Prostate gland (tissue), 2 donors: ENCODE results near the gene TBC1D21. TPM values are rescaled to one million over a fixed set of nuclear protein-coding genes. Genes with fewer than 3 reads are reported as not detected.

Experiments
- DNase-seq: peaks from one replicate; pipeline ENCODE4 v3.0.0-alpha.2; 2019; ENCODE audit warnings: low spot score
- H3K27ac ChIP-seq, 2 donors: fragments of 200-600 bp; sonication (generic); 2 replicates each; pipeline ENCODE4 v1.5.1; 2017 to 2019
- H3K27me3 ChIP-seq: fragments of 200-600 bp; sonication (generic); replicated peaks from 2 replicates; pipeline ENCODE4 v1.5.1; 2019; ENCODE audit not compliant: insufficient read depth
- H3K36me3 ChIP-seq, 2 donors: fragments of 200-600 bp; sonication (generic); 1 replicate in 1 of 2; 2 replicates in 1 of 2; pipeline versions ENCODE4 v1.5.1 to v1.8.1; 2017 to 2019
- H3K4me1 ChIP-seq: fragments of 200-600 bp; sonication (generic); replicated peaks from 2 replicates; pipeline ENCODE4 v1.5.1; 2019
- H3K4me3 ChIP-seq, 2 donors: fragments of 200-600 bp; sonication (generic); 2 replicates each; pipeline ENCODE4 v1.5.1; 2017 to 2019
- H3K9me3 ChIP-seq: fragments of 200-600 bp; sonication (generic); 2 replicates; pipeline ENCODE4 v1.5.1; 2017
- CTCF ChIP-seq, 4 experiments: fragments of 200-600 bp in 2 of 4; fragments of 450-650 bp in 2 of 4; sonication (generic) in 2 of 4; IDR thresholded peaks; 1 replicate in 3 of 4; 2 replicates in 1 of 4; pipeline ENCODE4 v1.5.1; 2016 to 2019; ENCODE audit warnings: antibody characterized with exemption in 4 of 4, mild to moderate bottlenecking in 2 of 4, moderate library complexity in 2 of 4
- POLR2A ChIP-seq: fragments of 450-650 bp; IDR thresholded peaks from one replicate; pipeline ENCODE4 v1.6.1; 2016; ENCODE audit warnings: antibody characterized with exemption, mild to moderate bottlenecking
- POLR2AphosphoS5 ChIP-seq: sonication (generic); formaldehyde crosslinking; IDR thresholded peaks from one replicate; pipeline ENCODE4 v1.6.1; 2017; ENCODE audit warnings: antibody characterized with exemption
- WGBS: methylation state at CpG from one replicate; pipeline ENCODE4 v1.1.5; 2018; 5-methylcytosine and 5-hydroxymethylcytosine counted together
- intact Hi-C: fragments of 100-400 bp; cut with DNase I; formaldehyde crosslinking; loops from one replicate; pipeline ENCODE4 v1.14.2; 2022
- total RNA-seq, 2 donors: library from RNA; depleted of rRNA; stranded (reverse); fragments of >200 nt; gene quantifications; one replicate each; pipeline ENCODE4 v1.1.0, GENCODE V29; 2016

The TBC1D21 gene
- total RNA-seq, 2 donors from 2014 or later = 1.4 TPM; not detected in 1

GRCh38 chr15:73857193-73857920 lies 16.0 kb upstream of the TBC1D21 start:
- H3K27me3 ChIP-seq = no peaks in the 10 kb centered on the region
- H3K36me3 ChIP-seq = no peaks in the 10 kb centered on the region
- TF ChIP-seq POLR2AphosphoS5 = no peak
- TF ChIP-seq POLR2A = no peak
- TF ChIP-seq CTCF (IDR thresholded peaks at IDR 0.05) = no peak
- H3K27ac ChIP-seq = no peak overlapping the region
- no peak overlapping the region for H3K4me3 ChIP-seq
- 68% methylated on average over 7 of the region's 7 CpGs for WGBS
- intact Hi-C loops = no loop called here
- no peaks in the 10 kb centered on the region for H3K4me1 ChIP-seq
- DNase-seq = no peak
- H3K9me3 ChIP-seq = no peaks in the 10 kb centered on the region

GRCh38 chr15:73858062-73858461 lies 15.3 kb upstream of the TBC1D21 start:
- Histone ChIP-seq H3K27me3 (no peaks in the 10 kb centered on the region), H3K27ac (no peak overlapping the region), H3K36me3 (no peaks in the 10 kb centered on the region), H3K4me1 (no peaks in the 10 kb centered on the region), H3K4me3 (no peak overlapping the region), H3K9me3 (no peaks in the 10 kb centered on the region)
- TF ChIP-seq POLR2A = no peak
- TF ChIP-seq CTCF (IDR thresholded peaks at IDR 0.05) = no peak
- TF ChIP-seq POLR2AphosphoS5 = no peak
- WGBS = 73% methylated on average over 6 of the region's 6 CpGs
- intact Hi-C loops = no loop called here
- DNase-seq = no peak

- H3K27ac ChIP-seq = no peak overlapping the region
- WGBS = 24% methylated on average over 6 of the region's 6 CpGs
- no peaks in the 10 kb centered on the region for H3K4me1 ChIP-seq
- no peaks in the 10 kb centered on the region for H3K36me3 ChIP-seq
- DNase-seq = no peak
- TF ChIP-seq CTCF (IDR thresholded peaks at IDR 0.05) (no peak), POLR2AphosphoS5 (no peak)
- no peak overlapping the region for H3K4me3 ChIP-seq
- intact Hi-C loops = no loop called here
- no peaks in the 10 kb centered on the region for H3K27me3 ChIP-seq
- no peaks in the 10 kb centered on the region for H3K9me3 ChIP-seq
Measured at GRCh38 chr15:73862276-73862675, 11.1 kb upstream of the TBC1D21 start.

- no peak overlapping the region for H3K27ac ChIP-seq
- H3K36me3 ChIP-seq = no peaks in the 10 kb centered on the region
- DNase-seq = no peak
- TF ChIP-seq POLR2A = no peak
- TF ChIP-seq CTCF (IDR thresholded peaks at IDR 0.05) = no peak
- TF ChIP-seq POLR2AphosphoS5 = no peak
- H3K27me3 ChIP-seq = no peaks in the 10 kb centered on the region
- no peak overlapping the region for H3K4me3 ChIP-seq
- intact Hi-C loops = no loop called here
- no peaks in the 10 kb centered on the region for H3K4me1 ChIP-seq
- H3K9me3 ChIP-seq = no peaks in the 10 kb centered on the region
Measured at GRCh38 chr15:73865379-73865778, 8.0 kb upstream of the TBC1D21 start.

GRCh38 chr15:73865904-73866303 lies 7.5 kb upstream of the TBC1D21 start:
- Histone ChIP-seq H3K36me3 (no peaks in the 10 kb centered on the region), H3K27ac (no peak overlapping the region), H3K4me1 (no peaks in the 10 kb centered on the region), H3K27me3 (no peaks in the 10 kb centered on the region), H3K9me3 (no peaks in the 10 kb centered on the region), H3K4me3 (no peak overlapping the region)
- TF ChIP-seq CTCF (IDR thresholded peaks at IDR 0.05) = no peak
- TF ChIP-seq POLR2A = no peak
- TF ChIP-seq POLR2AphosphoS5 = no peak
- intact Hi-C loops = no loop called here
- no peak for DNase-seq
- WGBS = 36% methylated on average over 6 of the region's 6 CpGs
